CMK (cell line): ENCODE data around the gene BAHCC1.

Experiments used
- DNase-seq: peaks from one replicate; pipeline ENCODE4 v3.0.0-alpha.2; 2010; ENCODE audit warnings: low read depth

Gene BAHCC1

GRCh38 chr17:81443269-81443668 is 48.0 kb downstream of the BAHCC1 start:
- no peak for DNase-seq

GRCh38 chr17:81444610-81445339 is 49.5 kb downstream of the BAHCC1 start:
- DNase-seq = no peak

GRCh38 chr17:81445642-81446503 is 50.6 kb downstream of the BAHCC1 start:
- DNase-seq = no peak

- no peak for DNase-seq
These were observed 52.2 kb downstream of the BAHCC1 start for GRCh38 chr17:81447331-81447933.

- no peak for DNase-seq
These were observed 53.2 kb downstream of the BAHCC1 start for GRCh38 chr17:81448442-81448841.

GRCh38 chr17:81448950-81449349 is 53.7 kb downstream of the BAHCC1 start:
- DNase-seq = no peak

- DNase-seq = no peak
These were observed 54.1 kb downstream of the BAHCC1 start for GRCh38 chr17:81449351-81449750.

GRCh38 chr17:81451823-81452222 is 56.6 kb downstream of the BAHCC1 start:
- no peak for DNase-seq

GRCh38 chr17:81452551-81452950 is 57.3 kb downstream of the BAHCC1 start:
- no peak for DNase-seq

- no peak for DNase-seq
These were observed 57.8 kb downstream of the BAHCC1 start for GRCh38 chr17:81453076-81453475.

- DNase-seq = peak; percentile 85
These were observed 58.5 kb downstream of the BAHCC1 start for GRCh38 chr17:81453712-81454111.

- no peak for DNase-seq
These were observed 59.2 kb downstream of the BAHCC1 start for GRCh38 chr17:81454473-81454872.

- no peak for DNase-seq
These were observed 60.1 kb downstream of the BAHCC1 start for GRCh38 chr17:81455387-81455786.

GRCh38 chr17:81456091-81456490 is 60.8 kb downstream of the BAHCC1 start:
- no peak for DNase-seq

GRCh38 chr17:81456798-81457197 is 61.5 kb downstream of the BAHCC1 start:
- peak; percentile 68 for DNase-seq

- peak; percentile 65 for DNase-seq
These were observed 62.1 kb downstream of the BAHCC1 start for GRCh38 chr17:81457401-81457800.

GRCh38 chr17:81457917-81458555 is 62.8 kb downstream of the BAHCC1 start:
- DNase-seq = no peak

GRCh38 chr17:81458628-81459027 is 63.4 kb downstream of the BAHCC1 start:
- no peak for DNase-seq

- DNase-seq = no peak
These were observed 64.0 kb downstream of the BAHCC1 start for GRCh38 chr17:81459224-81459623.

GRCh38 chr17:81459864-81460263 is 64.6 kb downstream of the BAHCC1 start:
- no peak for DNase-seq

- no peak for DNase-seq
These were observed 65.7 kb downstream of the BAHCC1 start for GRCh38 chr17:81460856-81461460.
